Stimulated activated CD4-positive, alpha-beta T cell treated with anti-CD3 and anti-CD28 coated beads, Interleukin-12 subunit alpha, Interleukin-12 subunit beta, amount 100 ng/mL, for 4 hours (primary cell): Measurements from ENCODE around the gene TAF6.
"Not testable (repeated sequence)": the region's sequence is repeated elsewhere in the genome, so short reads cannot be mapped to it uniquely, and the experiment has no call there.

Experiments
- DNase-seq: peaks from one replicate; pipeline ENCODE4 v3.0.0-alpha.2; 2020

Gene TAF6

DNA sequence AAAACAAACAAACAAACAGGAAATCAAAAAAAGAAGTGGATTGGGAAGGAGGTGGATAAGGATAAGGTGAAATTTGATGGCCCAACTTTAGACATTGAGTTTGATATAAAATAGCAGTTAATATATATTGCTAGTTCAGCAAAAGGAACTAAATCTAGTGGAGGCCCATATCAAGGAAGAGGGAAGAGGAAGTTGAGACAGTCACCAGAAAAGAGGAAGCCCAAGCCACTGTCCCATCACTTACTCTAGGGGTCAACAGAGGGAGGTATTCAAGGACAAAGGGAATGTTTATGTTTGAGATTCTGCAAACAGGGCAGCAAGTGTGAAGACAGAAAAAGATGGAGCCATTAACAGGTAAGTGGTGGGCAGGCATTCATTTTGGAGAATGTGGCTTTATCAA is 33.2 kb upstream of the TAF6 start:
- no peak for DNase-seq

- peak; percentile 92 for DNase-seq
Measured at GRCh38 chr7:100148559-100149328, 29.6 kb upstream of the TAF6 start, which contains the start of gene LAMTOR4. Gene LAMTOR4, plus strand, starts transcription at chr7:100148918. Its CDS starts 55 bp downstream, at chr7:100148973.

DNA sequence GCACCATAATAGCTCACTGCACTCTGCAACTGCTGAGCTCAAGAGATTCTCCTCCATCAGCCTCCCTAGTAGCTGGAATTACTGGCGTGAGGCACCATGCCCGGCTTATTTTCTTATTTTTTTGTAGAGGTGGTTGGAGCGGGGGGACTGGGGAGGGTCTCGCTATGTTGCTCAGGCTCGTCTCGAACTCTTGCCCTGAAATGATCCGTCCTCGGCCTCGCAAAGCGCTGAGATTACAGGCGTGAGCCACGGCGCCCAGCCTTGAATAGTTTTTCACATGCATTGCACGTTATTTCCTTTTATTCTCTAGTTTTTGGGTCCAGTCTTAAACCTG is 29.0 kb upstream of the TAF6 start:
- no peak for DNase-seq

GRCh38 chr7:100147278-100147677 is 28.1 kb upstream of the TAF6 start:
- DNase-seq, result no peak

DNA sequence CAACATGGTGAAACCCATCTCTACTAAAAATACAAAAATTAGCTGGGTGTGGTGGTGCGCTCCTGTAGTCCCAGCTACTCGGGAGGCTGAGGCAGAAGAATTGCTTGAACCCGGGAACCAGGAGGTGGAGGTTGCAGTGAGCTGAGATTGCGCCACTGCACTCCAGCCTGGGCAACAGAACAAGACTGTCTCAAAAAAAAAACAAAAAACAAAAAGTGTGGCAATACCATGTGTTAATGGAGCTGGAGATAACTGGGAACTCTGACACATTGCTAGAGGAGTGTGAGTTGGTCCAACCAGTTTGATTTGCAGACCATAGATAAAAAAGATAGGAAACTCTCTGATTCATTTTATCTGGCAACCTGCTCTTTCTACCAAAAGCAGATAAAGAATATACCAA is 27.2 kb upstream of the TAF6 start:
- DNase-seq, result not testable (repeated sequence)

- no peak for DNase-seq
Measured at GRCh38 chr7:100142461-100142860, 23.3 kb upstream of the TAF6 start.

GRCh38 chr7:100141555-100141949 is 22.4 kb upstream of the TAF6 start:
- no peak for DNase-seq

DNA sequence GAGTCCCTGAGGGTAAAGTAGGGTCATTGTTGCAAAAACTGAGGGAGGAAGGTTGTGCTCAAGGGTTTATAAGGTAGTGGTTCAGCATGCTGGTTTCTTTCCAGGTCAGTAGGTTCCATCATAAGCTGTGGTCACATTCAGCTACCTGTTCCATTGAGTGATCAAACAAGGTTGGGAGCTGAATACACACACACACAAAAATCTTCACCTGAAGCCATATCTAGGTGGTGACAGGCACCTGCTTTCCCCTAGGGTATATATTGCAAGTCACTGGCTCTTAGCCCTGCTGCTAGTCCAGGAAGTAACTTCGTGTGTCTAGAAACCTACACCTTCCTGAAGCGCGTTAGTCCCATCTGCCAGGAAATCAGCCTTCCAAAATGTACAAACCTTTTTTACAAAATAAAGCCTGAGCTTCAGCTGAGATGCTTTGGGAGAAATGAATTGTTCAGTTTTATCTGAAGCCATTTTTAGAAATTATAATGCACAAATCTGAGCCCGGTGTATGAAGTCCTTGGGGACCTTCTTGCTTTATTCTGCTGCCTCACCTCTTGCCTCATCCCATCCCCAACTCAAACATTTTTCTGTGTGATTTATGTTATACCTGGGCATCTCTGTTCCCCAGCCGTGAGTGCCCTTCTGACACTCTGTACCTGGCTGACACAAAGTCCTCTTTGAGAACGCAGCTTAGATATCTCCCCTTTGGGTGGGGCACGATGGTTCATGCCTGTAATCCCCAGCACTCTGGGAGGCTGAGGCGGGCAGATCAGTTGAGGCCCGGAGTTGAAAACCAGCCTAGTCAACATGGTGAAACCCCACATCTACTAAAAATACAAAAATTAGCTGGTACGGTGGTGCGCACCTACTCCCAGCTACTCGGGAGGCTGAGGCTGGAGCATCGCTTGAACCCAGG is 18.9 kb upstream of the TAF6 start:
- DNase-seq, result no peak

GRCh38 chr7:100132697-100133151 is 13.6 kb upstream of the TAF6 start:
- peak; percentile 57 for DNase-seq

DNA sequence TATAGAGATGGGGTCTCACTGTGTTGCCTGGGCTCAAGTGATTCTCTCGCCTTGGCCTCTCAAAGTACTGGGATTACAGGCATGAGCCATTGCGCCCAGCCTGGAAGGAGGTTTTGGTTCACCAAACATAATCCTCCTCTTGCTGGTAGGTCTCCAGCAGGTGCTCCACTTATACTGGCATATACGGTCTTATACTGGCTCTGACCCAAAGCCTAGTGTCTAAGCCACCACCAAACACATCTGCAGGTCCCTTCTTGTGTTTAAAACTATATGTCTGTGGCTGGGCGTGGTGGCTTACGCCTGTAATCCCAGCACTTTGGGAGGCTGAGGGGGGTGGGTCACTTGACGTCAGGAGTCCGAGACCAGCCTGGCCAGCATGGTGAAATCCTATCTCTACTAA is 13.0 kb upstream of the TAF6 start:
- DNase-seq, result no peak

GRCh38 chr7:100130608-100131453 is 11.7 kb upstream of the TAF6 start:
- DNase-seq, result peak; percentile 81

DNA sequence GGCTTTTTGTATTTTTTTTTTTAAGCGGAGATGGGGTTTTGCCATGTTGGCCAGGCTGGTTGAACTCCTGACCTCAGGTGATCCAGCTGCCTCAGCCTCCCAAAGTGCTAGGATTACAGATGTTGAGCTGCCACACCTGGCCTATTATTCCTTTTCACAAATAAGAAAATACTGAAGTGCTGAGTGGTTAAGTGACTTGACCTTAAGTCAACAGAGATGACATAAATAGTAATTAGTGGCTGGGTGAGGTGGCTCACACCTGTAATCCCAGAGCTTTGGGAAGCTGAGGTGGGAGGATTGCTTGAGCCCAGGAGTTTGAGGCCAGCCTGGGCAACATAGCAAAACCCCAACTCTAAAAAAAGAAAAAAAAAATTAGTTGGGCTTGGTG is 11.1 kb upstream of the TAF6 start:
- not testable (repeated sequence) for DNase-seq

GRCh38 chr7:100128637-100128963 is 9.4 kb upstream of the TAF6 start:
- DNase-seq, result no peak

DNA sequence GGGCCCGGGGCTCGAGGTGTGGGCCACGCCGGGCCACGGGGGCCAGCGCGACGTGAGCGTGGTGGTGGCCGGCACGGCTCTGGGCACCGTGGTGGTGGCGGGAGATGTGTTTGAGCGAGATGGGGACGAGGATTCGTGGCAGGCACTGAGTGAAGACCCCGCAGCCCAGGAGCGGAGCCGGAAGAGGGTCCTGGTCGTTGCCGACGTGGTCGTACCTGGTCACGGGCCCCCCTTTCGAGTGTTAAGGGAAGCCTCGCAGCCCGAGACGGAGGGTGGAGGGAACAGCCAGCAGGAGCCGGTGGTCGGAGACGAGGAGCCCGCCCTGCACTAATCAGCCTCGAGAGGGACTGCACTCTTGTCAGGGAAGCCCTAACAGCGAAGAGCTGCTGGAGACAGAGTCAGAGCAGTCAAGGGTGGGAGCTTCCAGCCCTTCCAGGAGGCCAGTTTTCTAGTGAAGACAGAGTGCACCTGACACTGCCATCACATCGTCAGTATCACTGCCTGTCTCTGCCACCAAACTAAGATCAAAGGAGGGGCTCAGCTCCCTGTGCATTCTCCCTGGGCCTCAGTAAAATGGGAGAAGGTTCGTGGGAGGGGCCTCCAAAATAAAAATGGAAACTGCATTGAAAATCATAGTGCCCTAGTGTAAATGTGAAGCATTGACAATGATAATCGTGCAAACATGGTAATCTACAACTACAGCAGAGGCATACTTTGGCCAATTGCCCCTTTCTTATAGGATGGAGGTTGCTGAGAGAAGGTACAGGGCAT is 8.9 kb upstream of the TAF6 start:
- DNase-seq, result peak; percentile 21

- DNase-seq, result peak; percentile 88
Measured at GRCh38 chr7:100126931-100127865, 8.0 kb upstream of the TAF6 start, which contains the start of gene MBLAC1. Gene MBLAC1, plus strand, starts transcription at chr7:100126967. Its CDS starts 429 bp downstream, at chr7:100127396.

DNA sequence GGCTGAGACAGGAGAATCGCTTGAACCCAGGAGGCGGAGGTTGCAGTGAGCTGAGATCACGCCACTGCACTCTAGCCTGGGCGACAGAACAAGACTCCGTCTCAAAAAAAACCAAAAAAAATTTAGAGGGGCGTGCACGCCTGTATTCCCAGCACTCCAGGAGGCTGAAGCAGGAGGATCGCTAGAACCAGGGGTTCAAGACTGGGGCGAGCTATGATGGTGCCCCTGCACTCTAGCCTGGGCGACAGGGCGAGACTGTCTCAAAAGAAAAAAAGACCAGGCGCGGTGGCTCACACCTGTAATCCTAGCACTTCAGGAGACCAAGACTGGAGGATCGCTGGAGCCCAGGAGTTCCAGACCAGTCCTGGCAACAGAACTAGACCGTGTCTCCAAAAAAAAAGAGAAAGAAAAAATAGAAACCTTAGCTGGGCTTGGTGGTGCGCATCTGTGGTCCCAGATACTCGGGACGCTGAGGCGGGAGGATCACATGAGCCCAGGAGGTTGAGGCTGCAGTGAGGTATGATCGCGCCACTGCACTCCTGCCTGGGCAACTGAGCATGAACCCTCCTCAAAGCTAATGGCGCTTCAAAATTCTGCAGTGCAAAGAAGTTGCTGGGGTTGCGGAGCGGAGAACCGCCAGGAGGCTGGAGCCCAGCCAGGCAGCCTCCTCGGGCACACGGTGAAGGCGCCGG is 7.2 kb upstream of the TAF6 start:
- DNase-seq, result peak; percentile 21

GRCh38 chr7:100124301-100125230 is 5.4 kb upstream of the TAF6 start:
- no peak for DNase-seq

DNA sequence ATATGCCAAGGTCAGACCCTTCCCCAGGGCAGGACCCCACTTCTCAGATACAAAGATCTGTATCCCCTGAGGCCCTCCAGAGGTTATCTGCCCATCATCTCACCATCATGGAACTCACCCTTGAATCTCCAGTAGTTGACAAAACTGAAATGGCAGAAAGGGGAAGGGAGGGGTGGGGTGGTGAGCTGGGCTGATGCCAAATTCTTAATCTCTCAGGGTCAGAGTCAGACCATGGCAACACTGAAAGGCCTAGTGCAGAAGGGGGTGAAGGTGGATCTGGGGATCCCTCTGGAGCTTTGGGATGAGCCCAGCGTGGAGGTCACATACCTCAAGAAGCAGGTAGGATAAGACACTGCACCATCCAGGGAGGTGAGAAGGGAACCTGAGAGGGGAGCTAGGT is 3.4 kb upstream of the TAF6 start:
- no peak for DNase-seq

- DNase-seq, result no peak
Measured at GRCh38 chr7:100122067-100122466, 2.9 kb upstream of the TAF6 start.

DNA sequence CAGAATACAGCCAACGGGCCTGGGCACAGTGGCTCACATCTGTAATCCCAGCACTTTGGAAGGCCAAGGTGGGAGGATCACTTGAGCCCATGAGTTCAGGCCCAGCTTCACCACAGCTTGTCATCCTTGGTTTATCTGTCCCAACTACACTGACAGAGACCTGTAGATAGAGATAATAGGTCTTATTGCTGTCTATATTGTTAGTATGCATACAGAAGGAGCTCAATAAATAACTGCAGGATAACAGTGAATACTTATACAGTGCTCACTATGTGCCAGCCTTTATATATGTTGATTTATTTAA is 1.5 kb upstream of the TAF6 start:
- no peak for DNase-seq
